H1 (cell line): ENCODE measurements around the gene VSTM2B. TPM values are rescaled to one million over a fixed set of nuclear protein-coding genes. Genes with fewer than 3 reads are reported as not detected.
A peak's percentile ranks its signal among the peaks of the same experiment; 100 is the strongest.

Experiments
- CTCF ChIA-PET: fragments of 300-600 bp; sonication (Branson Sonifier 250); formaldehyde crosslinking; loops from one replicate; lab custom pipeline; 2021; ENCODE audit not compliant: partially characterized antibody; lab: Charles Lee
- POLR2A ChIA-PET: fragments of 300-600 bp; sonication (Branson Sonifier 250); formaldehyde crosslinking; loops from one replicate; lab custom pipeline; 2021; ENCODE audit warnings: inconsistent platforms; ENCODE audit not compliant: partially characterized antibody; lab: Charles Lee
- DNase-seq, 2 experiments: peaks; one replicate each; pipeline versions ENCODE4 v3.0.0 to v3.0.0-alpha.2; 2010 to 2022; ENCODE audit warnings: low spot score in 2 of 2, low read depth in 1 of 2, mixed read lengths in 1 of 2
- FAIRE-seq: peaks from 2 replicates; lab custom pipeline; 2011; peaks lifted over from hg19 to GRCh38; lab: Jason Lieb, UNC
- H2AFZ ChIP-seq: 2 replicates; pipeline ENCODE4 v1.8.1; 2012; ENCODE audit warnings: low read length, inconsistent platforms
- H2AK5ac ChIP-seq: 2 replicates; pipeline ENCODE4 v1.6.1; 2013; ENCODE audit warnings: low read depth, low read length
- H2BK120ac ChIP-seq: replicated peaks from 2 replicates; pipeline ENCODE3; 2013; ENCODE audit warnings: low read depth, low read length, inconsistent platforms
- H2BK12ac ChIP-seq: 2 replicates; pipeline ENCODE4 v1.6.1; 2013; ENCODE audit warnings: low read depth, low read length
- H2BK15ac ChIP-seq: 2 replicates; pipeline ENCODE4 v1.6.1; 2013; ENCODE audit warnings: low read length
- H2BK20ac ChIP-seq: 2 replicates; pipeline ENCODE4 v1.6.1; 2013; ENCODE audit warnings: low read length
- H2BK5ac ChIP-seq: 2 replicates; pipeline ENCODE4 v1.6.1; 2013; ENCODE audit warnings: low read depth, low read length
- H3K14ac ChIP-seq: 2 replicates; pipeline ENCODE4 v1.6.1; 2013; ENCODE audit warnings: inconsistent platforms; ENCODE audit not compliant: insufficient read length
- H3K18ac ChIP-seq: 2 replicates; pipeline ENCODE4 v1.6.1; 2013; ENCODE audit warnings: low read length; ENCODE audit errors: extremely low read depth
- H3K23ac ChIP-seq: 2 replicates; pipeline ENCODE4 v1.6.1; 2013; ENCODE audit warnings: inconsistent platforms; ENCODE audit not compliant: insufficient read length
- H3K23me2 ChIP-seq: 2 replicates; pipeline ENCODE4 v1.6.1; 2013; ENCODE audit warnings: low read depth, low read length
- H3K27ac ChIP-seq: 2 replicates; pipeline ENCODE4 v1.6.1; 2011; ENCODE audit warnings: low read depth, low read length, inconsistent platforms
- H3K27me3 ChIP-seq, 4 experiments: replicated peaks in 1 of 4; 1 replicate in 1 of 4; 2 replicates in 3 of 4; pipeline versions ENCODE4 v1.6.1 to v1.8.1; 2011 to 2013; ENCODE audit warnings: low read length in 3 of 4, mild to moderate bottlenecking in 3 of 4, inconsistent platforms in 2 of 4, mixed read lengths in 2 of 4, moderate library complexity in 1 of 4; ENCODE audit not compliant: control insufficient read depth in 3 of 4, insufficient read depth in 3 of 4; ENCODE audit errors: extremely low read depth in 1 of 4
- H3K36me3 ChIP-seq, 4 experiments: 2 replicates each; pipeline versions ENCODE4 v1.6.1 to v1.8.1; 2011 to 2013; ENCODE audit warnings: mild to moderate bottlenecking in 4 of 4, low read length in 3 of 4, moderate library complexity in 2 of 4, control low read depth in 1 of 4, inconsistent platforms in 1 of 4; ENCODE audit not compliant: insufficient read depth in 4 of 4, control insufficient read depth in 2 of 4
- H3K4ac ChIP-seq: replicated peaks from 2 replicates; pipeline ENCODE3; 2013; ENCODE audit warnings: low read length, low read depth, mixed read lengths, inconsistent platforms; ENCODE audit not compliant: insufficient read length
- H3K4me1 ChIP-seq, 4 experiments: replicated peaks in 1 of 4; 1 replicate in 1 of 4; 2 replicates in 3 of 4; pipeline versions ENCODE4 v1.6.1 to v1.8.1; 2011 to 2013; ENCODE audit warnings: low read length in 3 of 4, inconsistent platforms in 2 of 4, mixed read lengths in 1 of 4; ENCODE audit not compliant: insufficient read depth in 4 of 4, control insufficient read depth in 3 of 4
- H3K4me2 ChIP-seq, 2 experiments: 2 replicates each; pipeline versions ENCODE4 v1.6.1 to v1.8.1; 2011 to 2013; ENCODE audit warnings: low read depth in 2 of 2, low read length in 2 of 2, control low read depth in 1 of 2, inconsistent platforms in 1 of 2, mild to moderate bottlenecking in 1 of 2; ENCODE audit not compliant: insufficient read depth in 1 of 2
- H3K4me3 ChIP-seq, 4 experiments: fragments of 200-600, 300-600 bp in 1 of 4; sonication (generic), shearing (Covaris generic), sonication (Bioruptor Twin) in 1 of 4; 2 replicates each; pipeline versions ENCODE4 v1.5.1 to v1.8.1; 2011 to 2016; ENCODE audit warnings: low read length in 4 of 4, low read depth in 3 of 4, control low read depth in 2 of 4, inconsistent platforms in 2 of 4, mild to moderate bottlenecking in 2 of 4, mixed read lengths in 1 of 4, moderate library complexity in 1 of 4; ENCODE audit not compliant: insufficient read depth in 2 of 4; ENCODE audit errors: extremely low read depth in 1 of 4
- H3K56ac ChIP-seq: replicated peaks from 2 replicates; pipeline ENCODE3; 2013; ENCODE audit warnings: low read depth, mild to moderate bottlenecking, mixed read lengths, low read length, inconsistent platforms; ENCODE audit not compliant: insufficient read length
- H3K79me1 ChIP-seq: 2 replicates; pipeline ENCODE4 v1.6.1; 2013; ENCODE audit warnings: low read depth, low read length, control low read depth
- H3K79me2 ChIP-seq, 2 experiments: 2 replicates each; pipeline versions ENCODE4 v1.6.1 to v1.8.1; 2012 to 2013; ENCODE audit warnings: low read length in 2 of 2, mild to moderate bottlenecking in 2 of 2, inconsistent platforms in 1 of 2; ENCODE audit not compliant: insufficient read depth in 2 of 2, control insufficient read depth in 1 of 2
- H3K9ac ChIP-seq, 4 experiments: replicated peaks in 1 of 4; 1 replicate in 1 of 4; 2 replicates in 3 of 4; pipeline versions ENCODE4 v1.6.1 to v1.8.1; 2011 to 2013; ENCODE audit warnings: low read depth in 3 of 4, low read length in 3 of 4, control low read depth in 2 of 4, mild to moderate bottlenecking in 2 of 4, moderate library complexity in 2 of 4, inconsistent platforms in 1 of 4; ENCODE audit errors: extremely low read depth in 1 of 4
- H3K9me3 ChIP-seq, 2 experiments: 2 replicates each; pipeline versions ENCODE4 v1.6.1 to v1.8.1; 2012 to 2013; ENCODE audit warnings: mild to moderate bottlenecking in 2 of 2, moderate library complexity in 2 of 2, control low read depth in 1 of 2, inconsistent platforms in 1 of 2, low read depth in 1 of 2, low read length in 1 of 2, mixed read lengths in 1 of 2; ENCODE audit not compliant: insufficient read depth in 2 of 2
- H4K20me1 ChIP-seq, 2 experiments: replicated peaks in 1 of 2; 2 replicates each; pipeline versions ENCODE3 to v1.8.1; 2011 to 2013; ENCODE audit warnings: inconsistent platforms in 2 of 2, low read length in 2 of 2, mild to moderate bottlenecking in 1 of 2; ENCODE audit not compliant: insufficient read depth in 2 of 2, control insufficient read depth in 1 of 2
- H4K5ac ChIP-seq: 2 replicates; pipeline ENCODE4 v1.6.1; 2013; ENCODE audit warnings: low read length, low read depth, mixed read lengths, inconsistent platforms; ENCODE audit not compliant: insufficient read length
- H4K8ac ChIP-seq: 2 replicates; pipeline ENCODE4 v1.8.0; 2013; ENCODE audit warnings: mild to moderate bottlenecking, moderate library complexity, low read length, inconsistent platforms; ENCODE audit not compliant: insufficient read depth; ENCODE audit errors: extremely low read depth
- H4K91ac ChIP-seq: replicated peaks from 2 replicates; pipeline ENCODE3; 2013; ENCODE audit warnings: low read length, mixed read lengths, inconsistent platforms; ENCODE audit not compliant: insufficient read length
- CREB1 ChIP-seq: IDR thresholded peaks from 2 replicates; pipeline ENCODE4 v1.6.1; 2012; ENCODE audit warnings: inconsistent platforms
- GABPA ChIP-seq: IDR thresholded peaks from 2 replicates; pipeline ENCODE4 v1.6.1; 2011; ENCODE audit warnings: mild to moderate bottlenecking, low read length, moderate library complexity, borderline replicate concordance; ENCODE audit not compliant: insufficient read depth
- GTF2F1 ChIP-seq: IDR thresholded peaks from 2 replicates; pipeline ENCODE4 v1.6.1; 2012; ENCODE audit warnings: low read depth, low read length, improper control_type of control experiment, borderline replicate concordance
- HDAC2 ChIP-seq, 2 experiments: fragments of 300-600 bp in 1 of 2; sonication (generic) in 1 of 2; IDR thresholded peaks; 2 replicates each; pipeline ENCODE4 v1.6.1; 2011 to 2012; ENCODE audit warnings: low read depth in 2 of 2, low read length in 2 of 2, mild to moderate bottlenecking in 2 of 2, moderate library complexity in 2 of 2, borderline replicate concordance in 1 of 2, inconsistent platforms in 1 of 2
- KDM1A ChIP-seq: fragments of 200-600, 300-600 bp; sonication (generic); IDR thresholded peaks from 2 replicates; pipeline ENCODE4 v1.7.1; 2016; ENCODE audit warnings: mild to moderate bottlenecking, low read length, borderline replicate concordance
- POLR2AphosphoS5 ChIP-seq: IDR thresholded peaks from 2 replicates; pipeline ENCODE4 v1.6.1; 2011; ENCODE audit warnings: low read depth, low read length
- RAD21 ChIP-seq, 2 experiments: IDR thresholded peaks in 1 of 2; conservative IDR thresholded peaks in 1 of 2; 2 replicates each; pipeline ENCODE4 v1.6.1; 2011; ENCODE audit warnings: low read depth in 2 of 2, low read length in 2 of 2, improper control_type of control experiment in 1 of 2, inconsistent platforms in 1 of 2, mild to moderate bottlenecking in 1 of 2, moderate library complexity in 1 of 2
- RXRA ChIP-seq: IDR thresholded peaks from 2 replicates; pipeline ENCODE4 v1.6.1; 2011; ENCODE audit warnings: low read depth, mild to moderate bottlenecking, low read length, moderate library complexity; ENCODE audit not compliant: insufficient read depth
- TAF7 ChIP-seq: optimal IDR thresholded peaks from 2 replicates; pipeline ENCODE3; 2011; ENCODE audit warnings: low read depth, mild to moderate bottlenecking, inconsistent platforms, low read length, moderate library complexity, borderline replicate concordance
- WGBS, 2 experiments: shearing (Covaris generic) in 1 of 2; methylation state at CpG; one replicate each; pipeline versions ENCODE4 v1.1.6 to v1.1.7; 2013 to 2015; ENCODE audit warnings: low lambda C conversion rate in 2 of 2, mixed read lengths in 2 of 2, inconsistent platforms in 1 of 2, low coverage in 1 of 2, missing lambda C conversion rate in 1 of 2; ENCODE audit not compliant: insufficient replicate concordance in 2 of 2, insufficient coverage in 1 of 2, insufficient read length in 1 of 2; ENCODE audit errors: extremely low coverage in 1 of 2, missing lambda C conversion rate in 1 of 2; 5-methylcytosine and 5-hydroxymethylcytosine counted together
- polyA plus RNA-seq, 7 experiments: library from polyadenylated mRNA; depleted of rRNA in 3 of 7; stranded (reverse) in 5 of 7; unstranded in 2 of 7; fragments of >200 nt in 5 of 7; fragments of 200-250 nt in 2 of 7; gene quantifications; 1 replicate in 5 of 7; 2 replicates in 1 of 7; 4 replicates in 1 of 7; pipeline versions ENCODE4 v1.2.1 to v1.2.3, GENCODE V29; 2011 to 2013; ENCODE audit warnings: missing spikeins in 2 of 7, mixed read lengths in 2 of 7
- total RNA-seq: library from RNA; stranded (reverse); fragmentation: NEBNext Ultra II Directional; extraction: Animal tissue kit (Norgen Biotek cat#: 25700); gene quantifications from 2 replicates; pipeline ENCODE4 v1.2.1, GENCODE V29; 2021
- TF ChIP-seq, protein P1 (sequence below): IDR thresholded peaks from 2 replicates; pipeline ENCODE4 v1.6.1; 2011; ENCODE audit warnings: low read depth, mild to moderate bottlenecking, low read length; ENCODE audit not compliant: insufficient read depth

The VSTM2B gene
- total and polyA plus RNA-seq, 2 of the 8 experiments (the other 6 are each of a cell fraction or from before 2014, with no cell fraction given) = 0.82 to 1.5 TPM

DNA sequence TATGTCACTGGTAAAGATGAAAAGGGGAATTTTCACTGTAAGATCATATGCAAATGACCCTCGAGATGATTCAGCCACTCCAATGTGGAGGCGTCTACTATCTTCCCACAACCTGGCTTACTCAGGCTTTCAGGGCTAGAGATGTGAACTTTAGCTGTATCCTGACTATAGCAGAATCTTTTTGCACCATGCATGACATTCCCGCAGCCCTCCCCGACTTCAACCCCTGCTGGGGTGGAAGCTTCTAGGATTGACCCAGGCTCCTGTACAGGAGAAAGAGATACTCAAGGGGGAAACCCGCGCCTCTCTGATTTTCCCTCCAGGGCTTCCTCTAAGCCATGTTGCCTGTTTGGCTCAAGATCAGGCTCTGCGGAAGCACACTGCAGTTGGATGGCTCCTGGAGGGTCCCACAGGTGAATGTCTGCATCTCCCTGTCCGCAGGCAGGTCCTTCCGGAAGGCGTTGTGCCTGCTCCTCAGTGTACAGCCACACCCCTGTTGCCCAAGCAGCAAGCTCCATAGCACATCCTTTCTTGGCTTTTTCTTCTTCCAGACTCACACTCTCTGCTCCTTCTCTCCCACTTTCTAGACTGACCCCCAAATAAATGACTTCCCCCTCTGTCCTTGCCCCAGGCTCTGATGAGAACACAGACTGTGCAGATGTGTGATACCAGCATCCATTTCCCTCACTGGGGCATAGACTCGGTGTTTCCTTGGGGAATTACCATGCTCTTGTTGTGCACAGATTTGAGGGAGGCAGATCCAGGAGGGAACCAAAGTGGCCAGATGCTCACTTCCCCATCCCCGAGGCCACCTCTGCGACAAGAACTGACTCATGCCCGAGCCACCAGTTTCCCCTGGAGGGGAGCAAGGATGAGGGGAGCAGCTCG lies 51.2 kb downstream of the VSTM2B start:
- no peak overlapping the region for H3K9ac ChIP-seq
- no peaks in the 10 kb centered on the region for H4K20me1 ChIP-seq
- 79% methylated on average over 14 of the region's 15 CpGs; no CpG with 5 or more reads in 1 of the 2 experiments for WGBS, 2 experiments
- peak overlapping the region in 1 of 2 experiments; percentile 9; a peak in 1 of 4 replicates for H3K4me2 ChIP-seq
- H3K79me1 ChIP-seq = no peaks in the 10 kb centered on the region
- no peak overlapping the region for H2BK5ac ChIP-seq
- H3K23me2 ChIP-seq = no peaks in the 10 kb centered on the region
- H3K9me3 ChIP-seq = no peaks in the 10 kb centered on the region
- ChIA-PET POLR2A (interaction anchor here (1.1 kb wide), 1 partner anchor 29 kb away, joined by 3 read pairs; the partner anchor contains the start of gene POP4), CTCF (interaction anchor here (1.1 to 1.7 kb wide), 5 partner anchors 9 to 20 kb away, joined by 3 to 7 read pairs (median 3); no protein-coding TSS in a partner anchor)
- H3K23ac ChIP-seq = no peak overlapping the region
- no peak for FAIRE-seq
- H3K4ac ChIP-seq = no peak overlapping the region
- H4K5ac ChIP-seq = no peak overlapping the region
- no peak overlapping the region for H3K56ac ChIP-seq
- no peaks in the 10 kb centered on the region for H3K36me3 ChIP-seq
- H3K18ac ChIP-seq = no peak overlapping the region
- H2AK5ac ChIP-seq = no peak overlapping the region
- H3K27ac ChIP-seq = no peak overlapping the region
- peaks cover 2 to 6% (median 4%) of the 10 kb centered on the region in 4 experiments; a peak in 4 of 7 replicates for H3K4me1 ChIP-seq
- H2AFZ ChIP-seq = no peak overlapping the region; the same call in 1 of the 2 replicates
- H4K91ac ChIP-seq = peak overlapping the region; percentile 37
- H2BK15ac ChIP-seq = no peak overlapping the region
- H2BK120ac ChIP-seq = no peak overlapping the region
- no peak overlapping the region for H4K8ac ChIP-seq
- peaks cover 0 to 3% (median 1%) of the 10 kb centered on the region in 4 experiments; a peak in 3 of 7 replicates for H3K27me3 ChIP-seq
- H3K4me3 ChIP-seq = no peak overlapping the region
- H3K79me2 ChIP-seq = no peaks in the 10 kb centered on the region
- no peak overlapping the region for H2BK20ac ChIP-seq
- no peak overlapping the region for H3K14ac ChIP-seq
- peak in 1 of 2 experiments; percentile 33 for DNase-seq
- H2BK12ac ChIP-seq = no peak overlapping the region
- TF ChIP-seq, protein P1, sequence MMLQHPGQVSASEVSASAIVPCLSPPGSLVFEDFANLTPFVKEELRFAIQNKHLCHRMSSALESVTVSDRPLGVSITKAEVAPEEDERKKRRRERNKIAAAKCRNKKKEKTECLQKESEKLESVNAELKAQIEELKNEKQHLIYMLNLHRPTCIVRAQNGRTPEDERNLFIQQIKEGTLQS = no peak
- TF ChIP-seq GTF2F1 = no peak
- TF ChIP-seq POLR2AphosphoS5 = no peak
- TF ChIP-seq GABPA = no peak
- no peak for TF ChIP-seq HDAC2 (IDR thresholded peaks at IDR 0.05; ENCODE audit: borderline replicate concordance in 1 of 2, low read depth in 2 of 2, low read length in 2 of 2)
- no peak for TF ChIP-seq KDM1A
- no peak for TF ChIP-seq RXRA
- TF ChIP-seq CREB1 = no peak
- no peak for TF ChIP-seq TAF7
- no peak for TF ChIP-seq RAD21 (IDR thresholded peaks at IDR 0.05 in 1 of 2, conservative IDR thresholded peaks at IDR 0.05 in 1 of 2; ENCODE audit: low read depth in 2 of 2, low read length in 2 of 2)
